Uterus (tissue), 4 donors: ENCODE data around the gene ELAC2. TPM values are rescaled to one million over a fixed set of nuclear protein-coding genes. Genes with fewer than 3 reads are reported as not detected.

Experiments
- DNase-seq, 2 donors: peaks; one replicate each; pipeline ENCODE4 v3.0.0-alpha.2; 2019 to 2020
- H3K27ac ChIP-seq, 2 donors: fragments of 200-600 bp; sonication (generic); 1 replicate in 1 of 2; 2 replicates in 1 of 2; pipeline ENCODE4 v1.5.1; 2016 to 2018
- H3K27me3 ChIP-seq, 2 donors: fragments of 200-600 bp; sonication (generic); one replicate each; pipeline ENCODE4 v1.5.1; 2018 to 2019; ENCODE audit warnings: control low read depth in 1 of 2
- H3K36me3 ChIP-seq, 2 donors: fragments of 200-600 bp; sonication (generic); one replicate each; pipeline ENCODE4 v1.5.1; 2019; ENCODE audit warnings: control low read depth in 1 of 2
- H3K4me1 ChIP-seq, 2 donors: fragments of 200-600 bp; sonication (generic); one replicate each; pipeline ENCODE4 v1.5.1; 2018 to 2019; ENCODE audit warnings: control low read depth in 1 of 2
- H3K4me3 ChIP-seq, 2 donors: fragments of 200-600 bp; sonication (generic); 1 replicate in 1 of 2; 2 replicates in 1 of 2; pipeline ENCODE4 v1.5.1; 2018 to 2019; ENCODE audit warnings: mild to moderate bottlenecking in 1 of 2
- H3K9me3 ChIP-seq, 2 donors: fragments of 200-600 bp; sonication (generic); one replicate each; pipeline ENCODE4 v1.5.1; 2019; ENCODE audit warnings: control low read depth in 1 of 2
- CTCF ChIP-seq, 4 experiments: fragments of 200-600 bp in 2 of 4; fragments of 450-650 bp in 2 of 4; sonication (generic) in 2 of 4; IDR thresholded peaks; one replicate each; pipeline ENCODE4 v1.5.1; 2016 to 2019; ENCODE audit warnings: antibody characterized with exemption in 4 of 4, mild to moderate bottlenecking in 2 of 4, moderate library complexity in 1 of 4
- POLR2A ChIP-seq, 2 donors: fragments of 450-650 bp; IDR thresholded peaks; one replicate each; pipeline ENCODE4 v1.6.1; 2016; ENCODE audit warnings: antibody characterized with exemption in 2 of 2, mild to moderate bottlenecking in 1 of 2, moderate library complexity in 1 of 2
- intact Hi-C: fragments of 100-400 bp; cut with DNase I; formaldehyde crosslinking; loops from one replicate; pipeline ENCODE4 v1.15.1; 2023; ENCODE audit warnings: low total_unique reads
- total RNA-seq, 4 donors: library from RNA; depleted of rRNA in 3 of 4; stranded (reverse); fragments of >200 nt in 3 of 4; gene quantifications; one replicate each; pipeline versions ENCODE4 v1.1.0 to v1.2.4, GENCODE V29; 2014 to 2023
- donor health status: DM: yes; HTN: yes; CAD: no.

The ELAC2 gene
- total RNA-seq, 4 donors from 2014 or later: 9.7 to 62.2 (median 51.3) TPM

- TF ChIP-seq CTCF (IDR thresholded peaks at IDR 0.05) (no peak), POLR2A (IDR thresholded peaks at IDR 0.05) (no peak)
- H3K36me3 ChIP-seq: no peaks in the 10 kb centered on the region
- peaks cover 0 to 9% of the 10 kb centered on the region in 2 donors for H3K9me3 ChIP-seq
- H3K4me1 ChIP-seq: no peaks in the 10 kb centered on the region
- H3K27me3 ChIP-seq: no peaks in the 10 kb centered on the region
- H3K4me3 ChIP-seq: no peak overlapping the region
- no peak for DNase-seq
- no peak overlapping the region for H3K27ac ChIP-seq
- intact Hi-C loops: no loop called here
Observed at GRCh38 chr17:12958786-12959185, 59.0 kb downstream of the ELAC2 start.

GRCh38 chr17:12955521-12955920 is 62.3 kb downstream of the ELAC2 start:
- H3K27me3 ChIP-seq: no peaks in the 10 kb centered on the region
- H3K9me3 ChIP-seq: peaks cover 0 to 9% of the 10 kb centered on the region in 2 donors
- intact Hi-C loops: no loop called here
- no peaks in the 10 kb centered on the region for H3K4me1 ChIP-seq
- no peak for DNase-seq
- TF ChIP-seq CTCF (IDR thresholded peaks at IDR 0.05) (no peak), POLR2A (IDR thresholded peaks at IDR 0.05) (no peak)
- H3K36me3 ChIP-seq: no peaks in the 10 kb centered on the region
- no peak overlapping the region for H3K27ac ChIP-seq
- no peak overlapping the region for H3K4me3 ChIP-seq

- intact Hi-C loops: no loop called here
Observed at GRCh38 chr17:12953156-12953555, 64.7 kb downstream of the ELAC2 start.

GRCh38 chr17:12952012-12952411 is 65.8 kb downstream of the ELAC2 start:
- no peaks in the 10 kb centered on the region for H3K27me3 ChIP-seq
- no peaks in the 10 kb centered on the region for H3K36me3 ChIP-seq
- no peaks in the 10 kb centered on the region for H3K9me3 ChIP-seq
- H3K4me3 ChIP-seq: no peak overlapping the region
- TF ChIP-seq POLR2A (IDR thresholded peaks at IDR 0.05): no peak
- TF ChIP-seq CTCF (IDR thresholded peaks at IDR 0.05): no peak
- no peaks in the 10 kb centered on the region for H3K4me1 ChIP-seq
- no peak for DNase-seq
- no peak overlapping the region for H3K27ac ChIP-seq
- intact Hi-C loops: no loop called here

More at GRCh38 chr17:12953156-12953555, 64.7 kb downstream of the ELAC2 start:
- TF ChIP-seq POLR2A (IDR thresholded peaks at IDR 0.05) (no peak), CTCF (IDR thresholded peaks at IDR 0.05) (no peak)
- H3K36me3 ChIP-seq: no peaks in the 10 kb centered on the region
- H3K4me3 ChIP-seq: no peak overlapping the region
- no peaks in the 10 kb centered on the region for H3K27me3 ChIP-seq
- H3K27ac ChIP-seq: no peak overlapping the region
- DNase-seq: no peak
- no peaks in the 10 kb centered on the region for H3K4me1 ChIP-seq
- peaks cover 0 to 9% of the 10 kb centered on the region in 2 donors for H3K9me3 ChIP-seq

- intact Hi-C loops: no loop called here
- H3K27ac ChIP-seq: no peak overlapping the region
- TF ChIP-seq CTCF (IDR thresholded peaks at IDR 0.05): no peak
- no peak for TF ChIP-seq POLR2A (IDR thresholded peaks at IDR 0.05)
- no peak overlapping the region for H3K4me3 ChIP-seq
- no peaks in the 10 kb centered on the region for H3K9me3 ChIP-seq
- DNase-seq: no peak
- H3K27me3 ChIP-seq: no peaks in the 10 kb centered on the region
- H3K4me1 ChIP-seq: no peaks in the 10 kb centered on the region
- H3K36me3 ChIP-seq: no peaks in the 10 kb centered on the region
Observed at GRCh38 chr17:12947047-12947446, 70.8 kb downstream of the ELAC2 start.

Other genes starting within 250 kb of the ELAC2 start
- gene ARHGAP44, start 228.5 kb downstream of the ELAC2 start, total RNA-seq: 10 to 100 TPM in 2 of 4 donors, 1 to 10 TPM in 2; 2.6 to 19.1 (median 13.2) TPM